GM21529 (cell line): ENCODE data around the gene GRIN2C.

ENCODE experiments used
- ATAC-seq: cut with Tn5 transposase; IDR thresholded peaks from one replicate; pipeline ENCODE4 v1.9.1; 2021; ENCODE audit not compliant: unreplicated experiment

GRIN2C gene

GRCh38 chr17:74822939-74823367, 36.7 kb downstream of the GRIN2C start:
- no peak for ATAC-seq

- no peak for ATAC-seq
Measured at GRCh38 chr17:74822335-74822938, 37.2 kb downstream of the GRIN2C start.

DNA sequence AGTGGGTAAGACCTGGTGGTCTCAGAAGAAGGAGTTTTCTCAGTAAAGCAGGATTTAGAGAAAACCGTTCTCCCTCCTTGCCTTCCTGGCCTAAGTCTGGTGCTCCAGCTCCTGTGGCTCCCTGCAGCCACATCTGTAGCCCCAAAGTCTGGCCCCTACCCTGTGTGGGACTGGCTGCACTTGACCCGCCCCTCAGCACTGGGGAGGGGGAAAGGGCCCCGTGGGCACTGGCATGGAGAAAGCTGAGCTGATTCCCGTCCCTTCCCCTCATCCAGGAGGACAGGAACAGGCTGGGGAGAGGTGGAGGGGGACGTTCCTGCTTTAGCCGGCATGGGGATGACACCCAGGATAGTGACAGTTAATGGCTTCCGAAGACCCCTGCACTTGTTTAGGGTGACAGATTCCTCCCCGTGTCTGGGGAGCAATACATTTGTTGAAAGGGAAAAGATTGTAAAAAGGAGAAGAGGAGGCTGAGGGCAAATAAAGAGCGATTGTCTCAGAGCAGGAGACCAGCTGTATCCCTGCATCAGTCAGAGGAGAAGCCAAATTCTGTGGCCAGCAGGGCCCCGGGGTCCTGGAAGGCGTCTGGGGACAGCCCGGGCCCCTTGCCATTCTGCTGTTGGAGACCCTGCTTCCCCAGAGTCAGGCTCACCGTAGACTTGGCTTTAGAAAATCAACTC, 37.9 kb downstream of the GRIN2C start:
- no peak for ATAC-seq

- ATAC-seq: no peak
Measured at GRCh38 chr17:74819801-74820436, 39.8 kb downstream of the GRIN2C start.

- ATAC-seq: no peak
Measured at GRCh38 chr17:74818291-74818938, 41.3 kb downstream of the GRIN2C start.

DNA sequence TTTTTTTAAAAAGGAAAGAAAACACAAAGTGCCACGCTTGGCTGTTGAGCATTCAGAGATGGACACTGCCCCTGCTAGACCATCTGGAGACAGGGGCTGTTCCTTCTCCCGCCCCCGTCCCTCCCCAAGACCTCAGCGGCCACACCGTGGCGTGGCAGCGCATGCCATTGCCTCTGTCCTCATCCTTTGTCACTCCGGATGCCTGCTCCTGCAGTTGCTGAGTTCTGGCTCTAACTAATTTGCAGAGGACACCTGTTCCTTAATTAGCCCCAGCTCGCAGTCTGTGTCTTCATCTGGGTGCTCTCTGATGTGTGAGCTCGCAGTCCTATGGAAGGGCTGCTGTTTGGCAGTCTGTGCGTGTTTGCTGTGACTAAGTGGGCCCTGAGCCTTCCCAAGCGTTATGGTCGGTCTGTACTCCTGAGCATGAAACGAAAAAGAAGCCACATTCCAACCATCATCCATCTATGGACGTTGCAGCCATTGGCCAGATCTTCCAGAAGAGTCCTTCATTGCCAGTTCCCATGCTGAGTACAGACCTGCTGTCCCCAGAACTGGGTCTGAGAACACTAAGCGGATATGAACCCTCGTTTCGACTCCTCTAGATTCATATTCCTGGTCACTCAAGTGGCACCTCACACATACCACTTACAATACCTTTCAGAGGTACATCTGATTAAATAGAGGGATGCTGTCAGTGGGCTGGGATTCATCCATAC, 42.6 kb downstream of the GRIN2C start:
- ATAC-seq: no peak

DNA sequence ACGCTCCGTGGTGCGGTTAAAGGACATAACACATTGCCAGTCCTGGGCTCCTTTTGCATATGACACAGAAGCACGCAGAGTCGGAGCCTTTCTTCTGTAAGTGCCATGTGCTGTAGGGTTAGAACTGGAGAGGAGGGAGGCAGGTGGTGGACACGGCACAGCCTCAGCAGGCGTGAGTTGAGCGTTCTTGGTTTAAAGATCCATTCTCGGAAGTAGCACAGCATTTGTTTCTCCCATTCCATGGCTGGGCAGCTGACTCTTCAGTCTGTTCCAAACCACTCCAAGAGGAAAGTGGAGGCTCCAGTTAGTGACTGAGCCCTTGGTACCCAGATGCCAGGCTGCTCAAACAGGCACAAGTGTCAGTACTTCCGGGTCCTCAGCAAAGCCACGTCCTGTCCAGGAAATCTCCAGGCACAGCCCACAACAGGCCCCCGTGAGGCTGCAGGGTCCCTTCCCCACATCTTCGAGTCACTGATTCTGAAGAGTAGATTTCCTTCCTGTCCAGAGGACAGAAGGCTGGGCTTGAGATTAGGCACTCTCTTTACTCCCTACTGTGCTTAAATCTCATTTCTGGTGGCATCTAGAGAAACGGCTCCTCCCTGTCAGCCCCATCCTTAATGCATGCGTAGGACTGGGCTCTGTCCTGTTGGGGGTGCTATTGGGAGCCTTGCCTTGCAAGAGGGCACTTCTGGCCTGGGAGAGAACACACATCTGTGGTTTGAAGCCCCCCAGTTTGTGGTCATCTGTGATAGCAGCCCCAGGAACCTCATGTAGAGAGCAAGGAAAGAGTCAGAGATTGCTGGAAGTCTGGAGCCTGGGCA, 43.9 kb downstream of the GRIN2C start:
- ATAC-seq: no peak

DNA sequence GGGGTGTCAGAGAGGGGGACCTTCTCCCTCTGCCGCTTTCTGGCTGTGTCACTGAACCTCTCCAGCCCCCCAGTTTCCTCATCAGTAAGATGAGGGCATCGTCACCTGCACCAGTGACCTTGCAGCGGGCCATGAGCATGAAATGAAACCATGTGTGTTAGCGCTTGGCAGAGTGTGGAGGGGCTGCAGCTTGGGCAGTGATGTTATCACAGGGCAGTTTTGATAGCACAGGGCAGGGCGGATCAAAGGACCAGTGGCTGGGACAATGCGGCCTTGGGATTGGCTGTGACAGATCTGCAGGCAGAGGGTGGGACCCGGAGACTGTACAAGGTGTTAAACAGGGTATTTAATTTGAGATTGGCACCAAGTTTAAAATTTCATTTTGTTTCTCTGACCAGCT, 44.6 kb downstream of the GRIN2C start:
- ATAC-seq: no peak

DNA sequence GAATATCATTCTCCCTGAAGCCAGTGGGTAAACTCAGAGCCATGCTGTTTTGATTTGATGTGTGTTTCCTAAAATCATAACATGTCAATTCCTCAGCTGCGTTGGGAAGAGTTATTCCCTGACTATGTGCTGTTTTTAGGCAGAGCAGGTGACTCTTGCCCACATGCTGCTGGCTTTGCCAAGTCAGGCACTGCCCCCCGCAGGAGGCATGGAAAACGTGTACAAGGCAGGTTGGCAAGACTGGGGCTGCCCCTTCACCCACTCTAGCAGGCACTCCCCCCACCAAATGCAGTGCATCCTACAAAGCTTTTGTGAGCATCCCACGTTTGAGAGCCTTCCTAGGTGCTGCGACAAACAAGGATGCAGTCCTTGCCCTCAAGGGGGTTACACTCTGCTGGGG, 45.2 kb downstream of the GRIN2C start:
- ATAC-seq: no peak

DNA sequence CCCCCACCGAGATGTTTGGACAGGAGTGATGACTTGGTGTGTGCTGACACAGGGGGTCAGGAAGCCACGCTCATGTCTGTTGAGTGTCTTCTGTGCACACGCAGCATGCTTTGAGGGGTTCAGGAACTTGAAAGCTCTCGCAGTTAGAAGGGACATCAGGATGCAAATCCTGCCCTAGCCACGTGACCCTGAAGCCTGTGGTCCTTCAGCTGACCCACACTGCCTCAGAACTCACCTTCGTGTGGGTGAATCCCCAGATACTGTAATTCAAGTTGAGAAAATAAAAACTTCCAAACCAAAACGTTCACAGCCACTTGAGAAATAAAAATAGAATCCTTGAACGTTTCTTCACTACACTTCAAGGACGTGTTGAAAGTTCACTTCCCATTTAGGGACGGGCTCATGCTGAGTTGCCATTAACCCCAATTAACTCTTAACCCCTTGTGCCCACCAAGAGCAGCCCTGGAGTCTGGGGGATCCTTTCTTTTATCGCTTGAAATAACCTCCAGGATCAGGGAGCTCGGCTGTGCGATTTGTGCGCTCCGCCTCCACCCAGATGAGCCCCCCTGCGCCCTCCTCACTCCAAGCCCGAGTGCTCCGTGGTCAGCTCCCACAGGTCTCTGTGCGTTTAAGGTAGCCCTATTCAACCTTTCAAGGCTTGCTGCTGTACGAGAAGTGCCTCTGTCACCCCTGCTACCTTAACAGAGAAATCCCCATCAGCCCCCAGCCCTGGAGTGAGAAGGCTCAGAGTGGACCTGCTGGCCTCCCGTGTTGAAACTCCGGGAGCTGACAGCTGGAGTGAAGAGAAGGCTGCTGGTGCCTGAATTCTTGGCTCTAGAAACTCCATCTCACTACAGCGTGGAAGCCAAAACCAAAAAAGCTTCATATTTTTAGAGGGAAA, 47.3 kb downstream of the GRIN2C start:
- ATAC-seq: no peak

DNA sequence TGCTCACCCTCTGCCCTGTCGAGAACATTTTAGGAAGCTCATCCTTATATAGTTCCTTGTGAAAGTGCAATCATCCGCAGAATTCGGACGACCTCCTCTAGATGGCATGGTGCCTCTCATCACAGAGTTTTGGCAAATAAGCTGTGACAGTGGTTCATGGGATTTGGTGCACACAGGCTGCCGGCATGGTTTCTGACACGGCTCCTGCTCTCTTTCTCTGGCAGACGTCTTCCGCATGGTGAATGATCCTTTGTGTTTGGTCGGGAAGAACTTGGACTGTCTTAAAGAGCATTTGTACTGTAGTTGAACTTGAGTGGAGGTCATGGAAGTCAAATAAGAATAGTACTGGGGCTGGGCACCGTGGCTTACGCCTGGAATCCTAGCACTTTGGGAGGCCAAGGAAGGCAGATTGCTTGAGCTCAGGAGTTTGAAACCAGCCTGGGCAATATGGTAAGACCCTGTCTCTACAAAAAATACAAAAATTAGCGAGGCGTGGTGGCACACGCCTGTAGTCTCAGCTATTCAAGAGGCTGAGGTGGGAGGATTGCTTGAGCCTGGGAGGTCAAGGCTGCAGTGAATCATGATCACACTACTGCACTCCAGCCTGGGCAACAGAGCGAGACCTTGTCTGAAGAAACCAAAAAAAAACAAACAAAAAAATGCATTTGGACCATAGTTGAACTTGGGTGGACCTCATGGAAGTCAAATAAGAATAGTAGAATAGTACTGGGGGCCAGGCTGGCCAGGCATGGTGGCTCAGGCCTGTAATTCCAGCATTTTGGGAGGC, 48.8 kb downstream of the GRIN2C start:
- no peak for ATAC-seq

DNA sequence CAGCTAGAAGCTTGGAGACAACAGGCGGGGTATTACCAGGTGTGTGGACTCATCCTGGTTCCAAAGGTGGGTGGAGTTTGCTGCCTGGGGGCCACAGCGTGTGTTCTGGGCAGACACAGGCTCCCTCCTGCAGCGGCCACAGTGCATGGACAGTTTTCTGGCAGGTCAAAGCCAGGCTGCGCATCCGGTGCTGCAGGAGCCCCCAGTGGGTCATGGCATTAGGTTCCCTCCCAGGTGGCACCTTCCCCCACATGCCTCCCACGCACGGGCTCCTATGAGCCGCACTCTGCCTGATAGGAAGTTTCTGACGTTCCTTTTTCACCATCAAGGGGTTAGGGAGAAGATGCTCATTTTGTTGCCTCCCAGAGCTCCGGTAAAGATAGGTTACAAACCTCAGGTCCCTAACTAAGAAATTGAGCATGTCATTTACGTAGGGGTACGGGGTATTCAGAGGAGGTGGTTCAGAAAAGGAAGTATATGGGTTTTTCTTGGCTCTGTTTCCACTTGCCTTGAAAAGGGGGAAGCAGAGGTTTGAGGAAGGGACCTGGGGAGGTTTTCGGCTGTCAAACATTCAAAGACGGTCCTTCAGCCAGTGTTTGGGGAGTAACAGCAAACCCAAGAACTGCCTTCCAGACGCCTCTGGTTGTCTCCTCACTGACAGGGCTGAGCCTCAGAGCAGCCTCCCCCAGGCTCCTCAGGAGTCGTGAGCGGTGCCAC, 50.8 kb downstream of the GRIN2C start:
- no peak for ATAC-seq

- no peak for ATAC-seq
Measured at GRCh38 chr17:74807925-74808324, 51.8 kb downstream of the GRIN2C start.

GRCh38 chr17:74807441-74807840, 52.2 kb downstream of the GRIN2C start:
- ATAC-seq: no peak

GRCh38 chr17:74806334-74806733, 53.4 kb downstream of the GRIN2C start:
- ATAC-seq: no peak

- ATAC-seq: no peak
Measured at GRCh38 chr17:74805591-74805991, 54.1 kb downstream of the GRIN2C start.

GRCh38 chr17:74804683-74805082, 55.0 kb downstream of the GRIN2C start:
- no peak for ATAC-seq

- no peak for ATAC-seq
Measured at GRCh38 chr17:74803971-74804370, 55.7 kb downstream of the GRIN2C start.
